ENCODE results near the gene CISH. TPM values are rescaled to one million over a fixed set of nuclear protein-coding genes. Genes with fewer than 3 reads are reported as not detected.

Gene CISH
- total and polyA plus RNA-seq, 3 donors from 2014 or later, result 1.3 to 5.8 (median 3.7) TPM

DNA sequence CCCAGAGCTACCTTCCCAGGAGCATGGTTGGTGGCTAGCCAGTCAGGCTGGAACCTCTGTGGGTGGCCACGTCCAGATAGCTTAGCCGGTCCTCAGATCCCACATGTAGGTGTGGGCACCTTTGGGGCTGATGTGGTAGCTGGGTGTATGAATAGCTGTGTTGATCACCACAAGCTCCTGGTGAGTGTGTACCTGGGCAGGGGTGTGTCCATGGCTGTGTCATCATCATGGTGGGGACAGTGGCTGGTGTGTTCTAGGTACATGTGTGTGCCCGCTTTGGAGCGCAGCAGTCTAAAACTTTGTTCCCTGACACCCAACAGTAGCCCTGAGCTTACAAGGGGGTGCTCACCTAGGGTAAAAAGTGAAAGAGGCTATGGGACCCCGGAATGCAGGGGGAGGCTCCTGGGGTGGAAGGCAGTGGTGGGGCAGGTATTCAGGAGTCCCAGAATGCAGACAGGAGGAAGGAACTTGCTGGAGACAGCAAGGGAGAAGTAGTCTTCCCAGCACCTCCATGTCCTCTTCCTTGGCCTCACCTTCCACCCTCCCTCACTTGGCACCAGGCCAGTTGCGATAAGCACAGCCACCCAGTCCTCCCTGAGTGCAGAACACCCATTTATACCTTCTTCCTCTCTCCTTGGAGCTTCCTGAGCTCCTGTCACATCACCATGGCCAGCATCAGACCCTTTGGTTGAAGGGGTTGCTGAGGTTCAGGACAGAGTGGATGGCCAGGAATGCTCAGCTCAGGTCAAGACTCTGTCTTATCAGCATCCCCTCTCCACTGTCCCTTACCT lies 1.2 kb downstream of the CISH start:
- WGBS, 2 donors, result 72 to 73% methylated on average over 5 to 6 of the region's 6 CpGs
- intact Hi-C loops (cut with DNase I; ENCODE audit: low total_unique reads), result loop anchor here (5.0 kb wide), 1 partner anchor 38 kb away; no protein-coding TSS in a partner anchor
- no peaks in the 10 kb centered on the region for H3K27me3 ChIP-seq
- H3K4me1 ChIP-seq, result peaks cover 42% of the 10 kb centered on the region
- H3K27ac ChIP-seq, result peak overlapping the region in 1 of 2 donors; percentile 84
- peak overlapping the region; percentile 61 to 76 for H3K4me3 ChIP-seq
- H3K9me3 ChIP-seq, result no peaks in the 10 kb centered on the region
- TF ChIP-seq POLR2A (IDR thresholded peaks at IDR 0.05), result no peak
- TF ChIP-seq, protein P1, sequence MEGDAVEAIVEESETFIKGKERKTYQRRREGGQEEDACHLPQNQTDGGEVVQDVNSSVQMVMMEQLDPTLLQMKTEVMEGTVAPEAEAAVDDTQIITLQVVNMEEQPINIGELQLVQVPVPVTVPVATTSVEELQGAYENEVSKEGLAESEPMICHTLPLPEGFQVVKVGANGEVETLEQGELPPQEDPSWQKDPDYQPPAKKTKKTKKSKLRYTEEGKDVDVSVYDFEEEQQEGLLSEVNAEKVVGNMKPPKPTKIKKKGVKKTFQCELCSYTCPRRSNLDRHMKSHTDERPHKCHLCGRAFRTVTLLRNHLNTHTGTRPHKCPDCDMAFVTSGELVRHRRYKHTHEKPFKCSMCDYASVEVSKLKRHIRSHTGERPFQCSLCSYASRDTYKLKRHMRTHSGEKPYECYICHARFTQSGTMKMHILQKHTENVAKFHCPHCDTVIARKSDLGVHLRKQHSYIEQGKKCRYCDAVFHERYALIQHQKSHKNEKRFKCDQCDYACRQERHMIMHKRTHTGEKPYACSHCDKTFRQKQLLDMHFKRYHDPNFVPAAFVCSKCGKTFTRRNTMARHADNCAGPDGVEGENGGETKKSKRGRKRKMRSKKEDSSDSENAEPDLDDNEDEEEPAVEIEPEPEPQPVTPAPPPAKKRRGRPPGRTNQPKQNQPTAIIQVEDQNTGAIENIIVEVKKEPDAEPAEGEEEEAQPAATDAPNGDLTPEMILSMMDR (IDR thresholded peaks at IDR 0.05), result no peak
- no peaks in the 10 kb centered on the region for H3K36me3 ChIP-seq (ENCODE audit: low read depth, missing control alignments)
- no peak for DNase-seq

DNA sequence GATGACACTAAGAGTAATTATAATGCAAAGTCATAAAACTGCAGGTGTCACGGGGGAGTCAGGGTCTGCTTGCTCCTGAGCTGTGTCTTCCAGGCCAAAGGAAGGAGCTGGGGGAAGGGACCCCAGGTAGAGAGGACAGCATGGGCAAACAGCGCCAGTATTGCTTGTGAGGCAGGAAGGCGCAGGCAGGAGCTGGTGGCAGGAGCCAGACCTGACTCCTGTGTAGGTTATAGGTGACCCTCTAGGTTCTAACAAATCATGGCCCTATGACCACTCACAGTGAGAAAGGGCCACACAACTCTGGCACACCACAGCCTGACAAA lies 1.9 kb downstream of the CISH start:
- H3K27ac ChIP-seq, result no peak overlapping the region
- TF ChIP-seq, protein P1 (IDR thresholded peaks at IDR 0.05), result no peak
- no peak for TF ChIP-seq POLR2A (IDR thresholded peaks at IDR 0.05)
- WGBS, 2 donors, result 92 to 93% methylated on average over 3 of the region's 3 CpGs
- H3K27me3 ChIP-seq, result no peaks in the 10 kb centered on the region
- H3K36me3 ChIP-seq (ENCODE audit: low read depth, missing control alignments), result no peaks in the 10 kb centered on the region
- no peaks in the 10 kb centered on the region for H3K9me3 ChIP-seq
- H3K4me1 ChIP-seq, result peaks cover 48% of the 10 kb centered on the region
- intact Hi-C loops (cut with DNase I; ENCODE audit: low total_unique reads), result loop anchor here (5.0 kb wide), 1 partner anchor 37 kb away; no protein-coding TSS in a partner anchor
- no peak overlapping the region for H3K4me3 ChIP-seq
- no peak for DNase-seq

DNA sequence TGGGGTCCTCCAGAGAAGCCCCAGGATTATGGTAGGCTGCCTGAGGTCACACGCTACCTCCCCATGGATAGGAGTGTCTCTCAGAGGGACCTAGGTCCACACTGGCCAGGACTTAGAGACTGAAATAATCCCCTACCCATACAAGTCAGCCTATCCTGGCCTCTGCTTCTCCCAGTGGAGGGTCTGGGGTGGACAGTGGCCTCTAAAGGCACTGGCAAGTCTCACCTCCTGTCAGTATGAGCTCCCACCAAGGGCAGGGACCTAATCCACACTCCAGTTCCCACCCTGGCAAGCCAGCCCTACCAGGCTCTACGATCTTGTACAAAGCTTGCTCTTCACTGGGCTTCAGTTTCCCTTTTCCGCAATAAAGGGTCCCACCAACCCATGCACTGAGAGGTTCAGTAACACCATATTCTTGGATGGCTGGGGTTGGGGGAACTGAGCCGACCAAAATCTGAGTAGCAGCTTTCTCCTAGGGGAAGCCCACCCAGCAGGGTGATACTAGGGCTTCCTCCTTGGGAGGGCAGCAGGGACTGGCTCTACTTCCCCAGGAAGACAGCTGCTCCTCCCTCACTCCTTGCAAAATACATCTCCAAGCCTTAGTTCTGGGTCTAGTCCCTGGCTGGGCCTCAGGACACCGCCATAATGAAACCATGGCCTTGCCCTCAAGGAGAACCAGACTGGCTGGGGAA lies 2.4 kb downstream of the CISH start:
- Histone ChIP-seq H3K4me3 (no peak overlapping the region), H3K27ac (no peak overlapping the region), H3K9me3 (no peaks in the 10 kb centered on the region), H3K36me3 (ENCODE audit: low read depth, missing control alignments) (no peaks in the 10 kb centered on the region), H3K4me1 (peaks cover 53% of the 10 kb centered on the region), H3K27me3 (no peaks in the 10 kb centered on the region)
- TF ChIP-seq, protein P1 (IDR thresholded peaks at IDR 0.05), result no peak
- TF ChIP-seq POLR2A (IDR thresholded peaks at IDR 0.05), result no peak
- DNase-seq, result no peak
- intact Hi-C loops (cut with DNase I; ENCODE audit: low total_unique reads), result no loop called here
- 87 to 90% methylated on average over 5 of the region's 5 CpGs for WGBS, 2 donors

DNA sequence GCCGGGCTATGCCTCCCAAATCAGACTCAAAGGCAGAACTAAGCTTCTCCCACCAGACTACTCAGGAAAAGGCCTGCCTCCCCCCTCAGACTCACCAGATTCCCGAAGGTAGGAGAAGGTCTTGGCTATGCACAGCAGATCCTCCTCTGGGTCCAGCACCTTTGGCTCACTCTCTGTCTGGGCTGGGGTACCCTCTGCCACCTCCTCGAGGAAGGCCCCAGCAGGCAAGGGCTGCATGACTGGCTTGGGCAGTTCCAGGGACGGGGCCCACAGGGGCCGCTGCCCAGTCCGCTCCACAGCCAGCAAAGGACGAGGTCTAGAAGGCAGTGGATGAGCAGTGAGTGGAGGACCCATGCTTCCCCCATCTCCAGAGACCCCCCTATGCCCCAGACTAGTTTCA lies 3.3 kb downstream of the CISH start:
- intact Hi-C loops (cut with DNase I; ENCODE audit: low total_unique reads), result no loop called here
- no peaks in the 10 kb centered on the region for H3K27me3 ChIP-seq
- H3K9me3 ChIP-seq, result no peaks in the 10 kb centered on the region
- WGBS, 2 donors, result 82 to 95% methylated on average over 4 to 7 of the region's 7 CpGs
- no peak overlapping the region for H3K4me3 ChIP-seq
- H3K27ac ChIP-seq, result no peak overlapping the region
- DNase-seq, result no peak
- H3K36me3 ChIP-seq (ENCODE audit: low read depth, missing control alignments), result no peaks in the 10 kb centered on the region
- no peak for TF ChIP-seq POLR2A (IDR thresholded peaks at IDR 0.05)
- TF ChIP-seq, protein P1 (IDR thresholded peaks at IDR 0.05), result no peak
- peaks cover 55% of the 10 kb centered on the region for H3K4me1 ChIP-seq

All from testis (tissue), 3 donors.